NOMO-1 treated with dmso at 0.1 percent for 144 hours (cell line): ENCODE data around the gene KLHL9.
"Not testable (repeated sequence)": the region's sequence is repeated elsewhere in the genome, so short reads cannot be mapped to it uniquely, and the experiment has no call there.

ENCODE experiments used
- DNase-seq: peaks from one replicate; lab custom pipeline; 2025; ENCODE audit not compliant: unreplicated experiment; lab: John Stamatoyannopoulos, UW

The KLHL9 gene, protein sequence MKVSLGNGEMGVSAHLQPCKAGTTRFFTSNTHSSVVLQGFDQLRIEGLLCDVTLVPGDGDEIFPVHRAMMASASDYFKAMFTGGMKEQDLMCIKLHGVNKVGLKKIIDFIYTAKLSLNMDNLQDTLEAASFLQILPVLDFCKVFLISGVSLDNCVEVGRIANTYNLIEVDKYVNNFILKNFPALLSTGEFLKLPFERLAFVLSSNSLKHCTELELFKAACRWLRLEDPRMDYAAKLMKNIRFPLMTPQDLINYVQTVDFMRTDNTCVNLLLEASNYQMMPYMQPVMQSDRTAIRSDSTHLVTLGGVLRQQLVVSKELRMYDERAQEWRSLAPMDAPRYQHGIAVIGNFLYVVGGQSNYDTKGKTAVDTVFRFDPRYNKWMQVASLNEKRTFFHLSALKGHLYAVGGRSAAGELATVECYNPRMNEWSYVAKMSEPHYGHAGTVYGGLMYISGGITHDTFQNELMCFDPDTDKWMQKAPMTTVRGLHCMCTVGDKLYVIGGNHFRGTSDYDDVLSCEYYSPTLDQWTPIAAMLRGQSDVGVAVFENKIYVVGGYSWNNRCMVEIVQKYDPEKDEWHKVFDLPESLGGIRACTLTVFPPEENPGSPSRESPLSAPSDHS

DNA sequence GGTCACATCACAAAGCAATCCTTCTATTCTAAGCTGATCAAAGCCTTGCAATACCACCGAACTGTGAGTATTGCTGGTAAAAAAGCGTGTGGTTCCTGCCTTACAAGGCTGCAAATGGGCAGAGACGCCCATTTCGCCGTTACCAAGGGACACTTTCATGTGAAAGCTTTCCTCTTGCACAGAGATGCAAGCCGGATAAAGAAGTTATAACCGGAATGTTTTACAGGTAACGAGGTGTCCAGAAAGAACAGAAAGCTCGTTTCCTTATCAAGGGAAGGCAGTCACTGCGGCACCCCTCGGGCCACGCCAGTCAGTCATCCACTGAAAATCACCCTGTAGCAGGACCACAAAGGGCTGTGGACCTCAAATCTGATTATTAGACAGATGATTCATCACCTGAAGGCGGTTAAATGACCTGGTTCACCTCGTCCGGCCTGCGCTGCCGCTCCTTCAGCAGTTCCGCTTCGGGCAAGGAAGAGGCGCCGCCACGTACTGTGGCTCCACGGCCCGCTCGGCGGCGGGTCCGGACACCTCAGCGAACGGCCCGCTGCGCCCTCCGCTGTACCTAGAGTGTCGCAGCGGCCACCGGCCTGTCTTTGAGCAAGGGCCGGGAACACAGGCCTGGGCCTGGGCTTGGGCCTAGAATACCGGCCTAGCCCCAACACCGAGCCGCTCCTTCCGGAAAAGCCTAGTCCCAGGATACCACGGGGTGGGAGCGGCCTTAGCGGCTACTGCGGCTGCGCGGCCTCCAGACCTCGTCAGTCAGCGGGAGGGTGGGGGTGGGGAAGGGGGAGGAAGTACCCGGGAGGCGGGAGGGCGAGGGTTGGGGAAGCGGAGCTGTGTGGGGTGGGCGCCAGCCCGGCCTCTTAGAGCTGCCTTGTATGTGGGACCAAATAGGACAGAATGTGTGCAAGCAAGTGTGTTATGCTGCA is at the start of gene KLHL9:
Gene KLHL9 (minus strand): TSS at position 704 of the 932 bp plus-strand sequence. CDS start 545 bp downstream, at position 159.
- DNase-seq: no peak

DNA sequence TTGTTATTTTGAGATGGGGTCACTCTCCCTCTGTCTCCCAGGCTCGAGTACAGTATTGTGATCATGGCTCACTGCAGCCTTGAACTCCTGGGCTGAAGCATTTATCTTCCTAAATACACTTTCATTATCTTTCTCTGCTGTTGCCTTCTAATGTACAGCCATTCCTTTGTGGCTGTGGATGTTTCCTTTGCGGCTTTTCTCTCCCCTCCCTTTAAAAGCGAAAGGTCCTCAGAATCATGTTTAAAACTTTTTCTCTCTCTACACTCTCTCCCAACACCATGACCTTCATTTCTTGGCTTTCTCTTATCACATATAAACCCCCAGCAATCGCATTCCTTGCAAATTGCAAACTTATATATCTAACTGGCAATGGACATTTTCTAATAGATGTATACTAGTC is 48.4 kb upstream of the KLHL9 start:
- no peak for DNase-seq

DNA sequence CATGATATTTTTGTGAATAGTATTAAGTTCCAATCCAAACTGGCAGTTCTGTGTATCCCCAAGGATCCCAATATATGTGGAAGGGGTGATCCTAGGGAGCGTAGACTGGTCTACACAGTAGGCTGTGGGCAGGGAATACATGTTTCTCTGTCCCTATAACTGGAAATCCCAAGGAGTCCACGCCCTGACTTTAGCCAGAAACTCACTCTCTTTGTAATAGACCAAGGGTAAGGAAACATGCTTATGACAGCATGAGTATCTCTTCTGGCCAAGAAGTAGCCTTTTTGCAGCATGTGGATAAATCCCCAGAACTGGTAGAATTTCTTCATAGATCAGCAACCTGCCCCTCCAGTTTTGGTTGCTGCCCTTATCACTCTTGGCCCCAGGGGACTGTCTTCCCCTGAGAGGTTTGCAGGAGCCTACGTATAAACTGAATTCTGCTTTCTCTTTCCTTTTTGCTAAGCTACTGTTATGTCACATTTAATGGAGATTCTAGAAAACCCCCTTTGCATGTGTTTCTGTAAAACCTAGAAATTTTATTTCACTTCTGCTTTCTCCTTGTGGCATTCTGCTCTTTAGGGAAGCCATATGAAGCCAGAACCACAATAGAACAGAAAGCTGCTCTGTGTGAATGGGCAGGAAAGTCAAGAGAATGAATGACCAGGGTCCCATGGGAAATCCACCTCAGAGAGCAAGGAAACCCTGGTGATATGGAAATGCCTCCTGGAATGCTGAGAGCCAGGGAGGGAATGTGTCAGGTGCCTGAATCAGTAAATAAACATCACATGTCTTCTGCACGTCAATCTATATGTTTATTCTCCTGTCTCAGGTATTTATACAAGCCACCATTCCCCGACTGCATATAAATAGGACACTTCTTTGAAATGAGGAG is 46.5 kb upstream of the KLHL9 start:
- DNase-seq: no peak

DNA sequence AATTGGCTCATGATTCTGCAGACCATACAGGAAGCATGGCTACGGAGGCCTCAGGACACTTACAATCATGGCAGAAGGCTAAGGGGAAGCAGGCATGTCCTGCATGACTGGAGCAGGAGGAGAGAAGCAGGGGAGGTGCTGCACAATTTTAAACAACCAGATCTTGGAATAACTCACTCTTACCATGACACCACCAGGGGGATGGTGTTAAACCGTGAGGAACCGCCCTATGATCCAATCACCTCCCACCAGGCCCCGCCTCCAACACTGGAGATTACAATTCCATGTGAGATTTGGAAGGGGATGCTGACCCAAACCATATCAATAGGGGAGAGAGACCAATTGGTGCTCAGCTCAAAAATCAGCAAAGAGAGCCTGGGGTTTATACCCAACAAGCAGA is 36.3 kb upstream of the KLHL9 start:
- not testable (repeated sequence) for DNase-seq

DNA sequence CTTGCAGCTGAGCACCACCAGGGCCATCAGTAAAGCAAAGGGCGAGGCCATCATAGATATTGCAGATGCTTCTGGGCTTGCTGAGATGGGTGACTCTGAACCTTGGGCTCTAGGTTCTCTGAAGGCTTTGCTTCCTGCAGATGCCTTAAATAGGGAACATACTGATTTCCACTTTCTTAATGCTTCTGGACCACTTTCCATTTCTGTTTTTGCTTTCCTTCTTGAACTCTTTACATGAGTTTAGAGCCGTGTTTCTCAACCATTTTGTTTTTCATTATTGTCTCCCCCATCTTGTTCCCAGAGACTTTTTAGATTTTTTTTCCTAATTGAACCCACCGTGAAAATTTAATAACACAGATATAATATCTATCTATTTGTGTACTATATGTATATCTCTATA is 32.8 kb upstream of the KLHL9 start, which contains the start of gene IFNA13:
Gene IFNA13 (minus strand): TSS at position 101 of the 400 bp plus-strand sequence. CDS start 47 bp downstream, at position 54.
- DNase-seq: no peak

DNA sequence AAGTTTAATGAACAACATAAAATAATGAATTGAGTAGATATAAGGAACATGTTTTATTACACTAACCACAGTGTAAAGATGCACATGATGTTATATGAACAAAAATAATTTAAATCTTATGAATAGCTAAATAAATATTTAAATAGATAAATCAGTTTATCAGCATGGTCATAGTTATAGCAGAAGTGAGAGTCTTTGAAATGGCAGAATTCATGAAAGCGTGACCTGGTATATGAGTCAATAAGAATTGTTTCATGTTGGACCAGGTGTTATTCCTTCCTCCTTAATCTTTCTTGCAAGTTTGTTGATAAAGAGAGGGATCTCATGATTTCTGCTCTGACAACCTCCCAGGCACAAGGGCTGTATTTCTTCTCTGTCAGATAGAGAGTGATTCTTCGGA is 32.0 kb upstream of the KLHL9 start:
- DNase-seq: not testable (repeated sequence)

DNA sequence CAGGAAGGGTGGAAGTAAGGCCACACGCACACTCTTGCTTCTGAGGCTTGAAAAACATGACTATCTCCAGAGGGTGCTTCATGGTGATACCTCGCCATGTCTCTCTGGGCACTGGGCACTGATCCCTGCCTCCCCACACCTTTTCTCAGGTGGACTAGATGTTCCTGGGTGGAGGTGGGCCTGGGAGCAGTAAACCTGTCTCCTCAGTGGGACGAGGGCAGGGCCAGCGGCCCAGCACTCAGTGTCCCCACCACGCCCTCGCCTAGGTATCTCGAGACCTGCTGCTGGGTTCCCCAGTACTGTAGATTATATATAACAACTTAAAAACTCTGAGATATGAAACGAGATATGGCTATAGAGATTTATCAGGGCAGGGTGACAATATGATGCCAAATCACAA is 27.1 kb upstream of the KLHL9 start:
- no peak for DNase-seq

DNA sequence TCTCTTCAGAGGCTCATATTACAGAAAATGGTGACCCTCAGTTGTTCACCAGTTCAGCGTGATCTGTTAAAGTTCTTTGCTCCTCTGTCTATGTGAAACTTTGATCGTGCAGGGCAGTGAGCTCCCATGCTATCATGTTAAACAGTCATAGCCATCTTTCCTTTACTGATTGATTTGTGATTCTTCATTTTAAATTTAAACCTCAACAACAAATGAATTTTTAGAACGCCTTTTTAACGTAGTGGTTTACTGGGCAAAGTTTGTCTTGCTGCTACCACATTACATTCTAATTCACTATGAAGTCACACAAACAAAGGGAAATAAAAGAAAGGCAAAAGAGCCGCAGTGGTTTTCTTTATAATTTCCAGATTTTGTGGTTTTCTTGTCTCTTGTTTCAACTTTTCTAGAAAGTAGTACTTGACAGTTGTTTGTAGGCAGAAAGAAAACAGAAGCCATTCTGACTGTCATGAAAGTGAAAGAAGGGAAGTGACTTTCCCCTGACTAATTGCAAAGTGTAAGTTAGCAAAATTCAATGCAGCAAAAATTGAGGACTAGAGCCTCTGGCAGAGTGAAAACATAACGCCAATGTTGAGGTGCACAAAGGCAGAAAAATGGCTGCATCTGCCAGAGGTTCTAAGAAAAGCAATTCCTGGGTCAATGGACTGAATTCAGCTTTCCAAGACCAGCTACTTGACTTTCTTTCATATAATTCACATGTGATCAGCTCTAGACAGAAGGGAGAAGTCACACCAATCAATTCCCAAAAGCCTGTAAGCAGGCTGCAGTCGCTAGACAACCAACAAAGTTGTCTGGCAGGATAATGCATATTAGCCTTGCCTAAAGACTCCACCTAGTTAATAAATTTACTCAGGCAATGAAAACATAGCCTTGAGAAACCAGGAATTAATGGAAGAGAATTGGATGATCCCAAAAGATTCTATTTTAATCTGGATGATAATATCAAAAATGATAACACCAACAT is 22.6 kb upstream of the KLHL9 start:
- DNase-seq: no peak

DNA sequence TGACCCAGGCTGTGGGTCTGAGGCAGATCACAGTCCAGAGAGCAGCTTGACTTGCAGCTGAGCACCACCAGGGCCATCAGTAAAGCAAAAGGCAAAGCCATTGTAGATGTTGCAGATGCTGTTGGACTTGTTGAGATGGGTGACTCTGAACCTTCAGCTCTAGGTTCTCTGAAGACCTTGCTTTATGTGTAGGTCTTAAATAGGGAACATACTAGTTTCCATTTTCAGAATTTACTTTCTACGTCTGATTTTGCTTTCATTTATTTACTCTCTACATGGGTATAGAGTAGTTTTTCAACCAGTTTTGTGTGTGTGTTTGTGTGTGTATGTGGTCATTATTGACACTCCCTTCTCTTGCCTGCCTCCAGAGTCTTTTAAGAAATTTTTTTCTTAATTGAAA is 15.6 kb upstream of the KLHL9 start, which contains the start of gene IFNA6:
Gene IFNA6 (minus strand): TSS at position 101 of the 400 bp plus-strand sequence. CDS start 0 bp downstream, at position 101.
- DNase-seq: no peak

DNA sequence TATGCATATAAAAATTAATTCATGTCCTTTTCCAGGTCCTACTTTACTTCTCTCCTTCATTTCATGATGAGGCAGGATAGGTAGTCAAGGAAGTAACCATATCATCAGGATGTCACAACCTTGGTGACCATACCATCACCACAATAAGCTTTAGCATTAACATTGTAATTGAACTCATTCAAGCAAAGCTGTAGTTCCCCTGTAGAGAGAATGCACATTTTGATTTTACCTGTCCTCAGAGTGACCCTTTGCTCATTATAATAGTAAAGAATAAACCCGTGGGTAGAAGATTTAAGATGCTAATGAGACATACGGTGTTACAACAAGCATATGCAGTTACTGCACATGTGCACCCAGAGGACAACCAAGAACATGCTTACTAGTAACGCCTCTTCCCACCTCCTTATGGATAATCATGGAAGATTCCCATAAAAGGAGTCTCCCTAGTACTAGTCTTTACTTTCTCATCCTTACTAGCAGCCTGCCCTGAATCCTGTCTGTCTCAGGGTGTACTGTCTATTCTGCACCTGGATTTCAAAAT is 13.3 kb upstream of the KLHL9 start:
- no peak for DNase-seq

DNA sequence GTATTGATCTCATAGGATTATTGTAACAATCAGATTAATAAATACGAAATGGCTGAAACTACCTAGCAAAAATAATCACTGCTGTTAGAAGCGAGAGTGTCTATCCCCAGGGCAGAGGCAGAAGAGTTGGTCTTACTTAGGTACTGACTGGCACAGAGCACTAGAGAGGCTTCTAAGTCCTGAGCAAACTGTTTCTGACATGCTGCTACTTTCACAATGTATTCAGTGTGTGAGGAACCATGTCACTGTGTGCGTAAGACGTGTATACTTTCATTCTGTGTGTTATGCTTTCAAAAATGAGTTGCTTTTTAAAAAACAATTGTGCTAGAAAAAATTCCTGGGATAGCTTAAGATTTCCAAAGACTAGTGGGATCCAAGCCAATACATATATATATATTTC is 5.5 kb upstream of the KLHL9 start:
- no peak for DNase-seq

DNA sequence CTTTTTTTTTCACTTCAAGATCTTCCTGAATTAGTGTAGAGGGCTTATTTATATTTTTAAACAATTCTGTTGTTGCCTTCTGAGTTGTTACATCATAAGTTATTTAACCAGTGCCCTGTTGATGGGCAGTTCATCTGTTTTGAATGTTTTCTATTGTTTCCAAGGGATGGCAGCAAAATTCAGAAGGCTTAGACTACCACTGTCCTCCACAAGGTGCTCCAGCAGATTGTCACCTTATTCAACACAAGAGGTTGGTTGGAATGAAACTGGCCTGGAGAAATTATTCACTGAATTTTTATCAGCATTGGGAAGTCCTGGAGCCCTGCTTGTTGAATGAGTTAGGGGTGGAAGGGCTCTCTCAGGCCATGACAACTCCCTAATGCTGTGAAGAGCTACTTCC is 1.3 kb upstream of the KLHL9 start:
- no peak for DNase-seq

DNA sequence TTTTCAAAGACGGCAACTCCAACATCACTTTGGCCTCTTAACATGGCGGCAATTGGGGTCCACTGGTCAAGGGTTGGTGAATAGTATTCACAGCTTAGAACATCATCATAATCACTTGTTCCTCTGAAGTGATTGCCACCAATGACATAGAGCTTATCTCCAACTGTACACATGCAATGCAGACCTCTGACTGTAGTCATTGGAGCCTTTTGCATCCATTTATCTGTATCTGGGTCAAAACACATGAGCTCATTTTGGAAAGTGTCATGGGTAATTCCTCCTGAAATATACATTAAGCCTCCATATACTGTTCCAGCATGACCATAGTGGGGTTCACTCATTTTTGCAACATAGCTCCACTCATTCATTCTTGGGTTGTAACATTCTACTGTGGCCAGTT is 2.0 kb downstream of the KLHL9 start:
- DNase-seq: no peak

DNA sequence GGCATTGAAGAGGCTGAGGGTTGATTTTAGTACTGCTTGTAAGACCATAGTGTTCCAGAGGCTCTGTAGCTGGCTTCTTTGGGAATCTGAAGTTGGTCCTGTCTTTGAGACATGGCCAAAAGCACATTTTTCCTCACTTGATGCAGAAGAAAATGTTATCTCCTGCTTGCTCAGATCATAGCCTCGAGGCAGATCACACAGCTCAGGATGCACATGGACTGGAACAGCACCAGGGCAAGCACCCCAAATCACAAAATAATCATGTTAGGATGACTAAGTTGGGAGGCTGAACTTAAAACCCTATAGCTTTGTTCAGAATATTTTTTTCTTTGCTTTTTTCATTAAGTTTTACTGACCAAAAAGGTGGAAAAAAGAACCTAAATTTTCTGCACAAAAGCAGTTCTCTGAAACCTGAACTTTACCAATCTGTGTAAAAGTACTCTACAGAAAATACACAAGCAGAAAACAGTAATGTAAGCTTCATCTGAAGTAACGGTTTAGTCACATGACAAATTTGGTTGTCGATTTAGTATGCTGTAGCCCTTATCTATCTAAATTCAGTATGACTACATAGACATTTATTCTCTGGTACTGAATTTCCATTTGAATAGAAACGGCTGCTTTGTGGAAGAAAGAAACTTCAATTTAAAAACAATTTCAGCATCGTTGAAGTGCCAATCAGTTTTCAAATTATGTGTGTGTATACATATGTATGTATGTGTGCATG is 3.4 kb downstream of the KLHL9 start:
- DNase-seq: no peak

DNA sequence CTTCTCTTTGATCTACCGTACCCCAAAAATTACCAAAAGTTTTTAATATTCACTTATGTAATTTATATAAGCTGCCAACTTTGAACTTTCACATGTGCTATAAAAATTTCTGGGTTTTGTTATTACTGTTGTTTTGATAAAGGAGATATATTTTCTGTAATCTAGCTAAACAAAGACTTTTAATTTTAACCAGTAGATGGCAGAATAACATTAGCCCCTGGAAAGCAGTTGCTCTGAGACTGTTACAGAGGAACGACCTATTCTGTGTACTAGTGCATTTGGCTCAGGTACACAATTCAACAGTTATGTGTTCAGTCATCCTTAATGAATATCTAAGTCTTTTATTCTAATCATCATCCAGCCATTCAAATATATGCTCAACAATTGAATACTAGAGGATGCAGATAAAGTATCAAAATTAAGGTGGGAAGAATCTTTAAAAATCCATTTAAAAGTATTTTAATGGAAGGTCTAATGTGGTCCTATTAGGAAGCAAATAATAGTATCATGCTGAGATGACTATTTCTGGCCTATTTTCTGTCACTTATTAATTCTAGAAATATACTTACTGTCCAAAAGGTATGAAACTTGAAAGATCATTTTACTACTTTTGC is 8.6 kb downstream of the KLHL9 start:
- no peak for DNase-seq

DNA sequence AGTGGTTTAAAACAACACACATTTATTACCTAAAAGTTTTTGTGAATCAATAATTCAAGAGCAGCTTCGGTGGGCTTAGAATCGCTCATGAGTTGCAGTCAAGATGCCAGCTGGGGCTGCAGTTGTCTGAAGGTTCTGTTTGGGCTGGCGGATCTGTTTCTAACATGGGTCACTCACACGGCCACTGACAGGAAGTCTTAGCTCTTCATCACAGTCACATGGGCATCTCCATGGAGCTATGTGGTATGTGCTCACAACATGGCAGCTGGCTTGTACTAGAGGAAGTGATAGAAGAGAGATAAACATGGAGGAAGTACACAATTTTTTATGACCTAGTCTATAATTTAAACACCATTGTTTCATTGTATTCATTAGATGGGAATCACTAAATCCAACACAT is 11.2 kb downstream of the KLHL9 start:
- no peak for DNase-seq

DNA sequence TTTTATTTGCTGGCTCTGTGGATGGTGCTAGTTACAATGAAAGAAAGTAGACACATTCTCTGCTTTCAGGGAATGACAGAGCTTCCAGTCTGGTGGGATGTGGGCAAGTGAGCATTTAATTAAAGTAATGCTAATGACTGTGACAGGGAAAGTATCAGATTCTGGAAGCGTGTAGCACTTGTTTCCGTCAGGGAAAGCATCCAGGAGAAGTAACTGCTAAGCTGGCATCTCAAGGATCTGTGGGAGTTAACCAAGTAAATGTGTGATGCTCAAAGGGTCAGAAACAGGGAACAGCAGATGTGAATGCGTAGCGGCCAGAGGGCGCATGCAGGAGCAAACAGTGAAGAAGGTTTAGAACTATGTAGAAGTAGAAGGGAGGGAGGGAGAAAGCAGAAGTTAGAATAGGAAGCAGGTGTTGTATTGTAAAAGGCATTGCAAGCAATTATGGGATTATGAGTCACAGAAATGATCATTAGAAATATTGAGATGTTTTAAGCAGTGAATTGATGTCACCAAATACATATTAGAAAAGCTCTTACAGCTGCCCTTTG is 12.2 kb downstream of the KLHL9 start:
- DNase-seq: no peak
